ENCODE data around the gene LSM6. TPM values are rescaled to one million over a fixed set of nuclear protein-coding genes. Genes with fewer than 3 reads are reported as not detected.

LSM6 gene
- total RNA-seq, 4 donors from 2014 or later, result 12.7 to 31.0 (median 15.5) TPM

- H3K9me3 ChIP-seq, result no peaks in the 10 kb centered on the region
- H3K4me3 ChIP-seq, result no peak within 1 kb of the TSS
- no peaks in the 10 kb centered on the region for H3K27me3 ChIP-seq
- in situ Hi-C loops (cut with MboI; ENCODE audit: low sequenced_read_pairs in 4 of 4) (no loop called here), intact Hi-C loops (cut with DNase I; ENCODE audit: low total_unique reads) (no loop called here)
- TF ChIP-seq POLR2A (IDR thresholded peaks at IDR 0.05), result no peak
- TF ChIP-seq, protein P1, sequence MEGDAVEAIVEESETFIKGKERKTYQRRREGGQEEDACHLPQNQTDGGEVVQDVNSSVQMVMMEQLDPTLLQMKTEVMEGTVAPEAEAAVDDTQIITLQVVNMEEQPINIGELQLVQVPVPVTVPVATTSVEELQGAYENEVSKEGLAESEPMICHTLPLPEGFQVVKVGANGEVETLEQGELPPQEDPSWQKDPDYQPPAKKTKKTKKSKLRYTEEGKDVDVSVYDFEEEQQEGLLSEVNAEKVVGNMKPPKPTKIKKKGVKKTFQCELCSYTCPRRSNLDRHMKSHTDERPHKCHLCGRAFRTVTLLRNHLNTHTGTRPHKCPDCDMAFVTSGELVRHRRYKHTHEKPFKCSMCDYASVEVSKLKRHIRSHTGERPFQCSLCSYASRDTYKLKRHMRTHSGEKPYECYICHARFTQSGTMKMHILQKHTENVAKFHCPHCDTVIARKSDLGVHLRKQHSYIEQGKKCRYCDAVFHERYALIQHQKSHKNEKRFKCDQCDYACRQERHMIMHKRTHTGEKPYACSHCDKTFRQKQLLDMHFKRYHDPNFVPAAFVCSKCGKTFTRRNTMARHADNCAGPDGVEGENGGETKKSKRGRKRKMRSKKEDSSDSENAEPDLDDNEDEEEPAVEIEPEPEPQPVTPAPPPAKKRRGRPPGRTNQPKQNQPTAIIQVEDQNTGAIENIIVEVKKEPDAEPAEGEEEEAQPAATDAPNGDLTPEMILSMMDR (IDR thresholded peaks at IDR 0.05 in 4 of 5, conservative IDR thresholded peaks at IDR 0.05 in 1 of 5), result no peak
- ATAC-seq (no peak), DNase-seq (no peak)
- H3K36me3 ChIP-seq, result no peaks in the 10 kb centered on the region
- no peak within 1 kb of the TSS for H3K27ac ChIP-seq
- no peaks in the 10 kb centered on the region for H3K4me1 ChIP-seq
These were observed 38.7 kb downstream of the LSM6 start, which contains the start of gene REELD1 for GRCh38 chr4:146214238-146214637. REELD1 (plus strand) TSS chr4:146214538; CDS start chr4:146216953, 2,415 bp downstream.

- Histone ChIP-seq H3K27ac (no peak overlapping the region), H3K36me3 (no peaks in the 10 kb centered on the region), H3K27me3 (no peaks in the 10 kb centered on the region), H3K9me3 (no peaks in the 10 kb centered on the region), H3K4me3 (no peak overlapping the region), H3K4me1 (no peaks in the 10 kb centered on the region)
- DNase-seq (no peak), ATAC-seq (no peak)
- intact Hi-C loops (cut with DNase I; ENCODE audit: low total_unique reads) (no loop called here), in situ Hi-C loops (cut with MboI; ENCODE audit: low sequenced_read_pairs in 4 of 4) (no loop called here)
- TF ChIP-seq, protein P1 (IDR thresholded peaks at IDR 0.05 in 4 of 5, conservative IDR thresholded peaks at IDR 0.05 in 1 of 5), result no peak
- no peak for TF ChIP-seq POLR2A (IDR thresholded peaks at IDR 0.05)
These were observed 46.8 kb downstream of the LSM6 start for GRCh38 chr4:146222313-146222712.

- intact Hi-C loops (cut with DNase I; ENCODE audit: low total_unique reads), result no loop called here
- Histone ChIP-seq H3K36me3 (no peaks in the 10 kb centered on the region), H3K27ac (no peak overlapping the region), H3K4me3 (no peak overlapping the region), H3K27me3 (no peaks in the 10 kb centered on the region), H3K4me1 (no peaks in the 10 kb centered on the region), H3K9me3 (no peaks in the 10 kb centered on the region)
- no peak for ATAC-seq
- TF ChIP-seq POLR2A (IDR thresholded peaks at IDR 0.05), result no peak
- TF ChIP-seq, protein P1 (IDR thresholded peaks at IDR 0.05 in 4 of 5, conservative IDR thresholded peaks at IDR 0.05 in 1 of 5), result no peak
- in situ Hi-C loops (cut with MboI; ENCODE audit: low sequenced_read_pairs in 4 of 4), result no loop called here
- DNase-seq, result no peak
These were observed 48.9 kb downstream of the LSM6 start for GRCh38 chr4:146224326-146224966.

- intact Hi-C loops (cut with DNase I; ENCODE audit: low total_unique reads) (no loop called here), in situ Hi-C loops (cut with MboI; ENCODE audit: low sequenced_read_pairs in 4 of 4) (no loop called here)
These were observed 53.9 kb downstream of the LSM6 start for GRCh38 chr4:146229406-146229805.

More at GRCh38 chr4:146229406-146229805, 53.9 kb downstream of the LSM6 start:
- ATAC-seq (no peak), DNase-seq (no peak)
- Histone ChIP-seq H3K36me3 (no peaks in the 10 kb centered on the region), H3K27me3 (no peaks in the 10 kb centered on the region), H3K4me3 (no peak overlapping the region), H3K4me1 (no peaks in the 10 kb centered on the region), H3K27ac (no peak overlapping the region), H3K9me3 (no peaks in the 10 kb centered on the region)
- no peak for TF ChIP-seq POLR2A (IDR thresholded peaks at IDR 0.05)
- TF ChIP-seq, protein P1 (IDR thresholded peaks at IDR 0.05 in 4 of 5, conservative IDR thresholded peaks at IDR 0.05 in 1 of 5), result no peak
